Left lobe of liver (tissue), 2 donors: ENCODE measurements around the gene PLEKHN1. TPM values are rescaled to one million over a fixed set of nuclear protein-coding genes. Genes with fewer than 3 reads are reported as not detected.

Experiments
- ATAC-seq: fragments of 200-7000 bp; cut with Tn5 transposase; one replicate; pipeline ENCODE4 v1.9.1; 2020; ENCODE audit warnings: mild to moderate bottlenecking, moderate library complexity
- DNase-seq: peaks from one replicate; pipeline ENCODE4 v3.0.0-alpha.2; 2020; ENCODE audit warnings: low spot score
- total RNA-seq: library from RNA; stranded (reverse); gene quantifications from one replicate; pipeline ENCODE4 v1.2.1, GENCODE V29; 2021
- donor health status: DM: no; HTN: no; CAD: no; lungs with moderate emphysema.
- donor health status: DM: no; HTN: yes; CAD: no.

Gene PLEKHN1
- total RNA-seq, 1 donor from 2014 or later = 0.28 TPM

DNA sequence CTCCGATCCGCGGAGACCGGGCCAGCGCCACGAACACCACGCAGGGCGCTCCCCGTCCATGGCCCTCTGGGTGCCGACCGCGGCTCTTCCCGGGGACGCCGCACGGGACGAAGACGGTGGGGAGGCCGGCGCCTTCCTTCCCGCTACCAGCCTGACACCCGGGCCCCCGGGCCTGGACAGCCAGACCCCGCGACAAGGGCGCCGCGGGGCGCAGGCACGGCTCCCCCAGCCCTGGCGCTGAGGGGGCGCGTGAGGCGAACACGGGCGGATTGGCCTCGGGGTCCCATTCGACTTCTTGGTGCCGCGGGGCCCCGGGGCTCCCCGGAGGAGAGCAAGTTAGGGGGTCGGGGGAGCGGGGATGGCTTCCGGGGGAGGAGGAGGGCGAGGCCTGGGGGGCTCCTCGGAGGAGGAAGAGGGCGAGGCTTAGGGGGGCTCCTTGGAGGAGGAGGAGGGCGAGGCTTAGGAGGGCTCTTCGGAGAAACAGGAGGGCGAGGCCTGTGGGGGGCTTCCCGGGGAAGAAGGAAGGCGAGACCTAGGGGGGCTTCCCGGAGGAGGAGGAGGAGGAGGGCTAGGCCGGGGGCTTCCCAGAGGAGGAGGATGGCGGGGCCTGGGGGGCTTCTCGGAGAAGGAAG lies 6.4 kb upstream of the PLEKHN1 start:
- ATAC-seq (peak; percentile 8), DNase-seq (no peak)

DNA sequence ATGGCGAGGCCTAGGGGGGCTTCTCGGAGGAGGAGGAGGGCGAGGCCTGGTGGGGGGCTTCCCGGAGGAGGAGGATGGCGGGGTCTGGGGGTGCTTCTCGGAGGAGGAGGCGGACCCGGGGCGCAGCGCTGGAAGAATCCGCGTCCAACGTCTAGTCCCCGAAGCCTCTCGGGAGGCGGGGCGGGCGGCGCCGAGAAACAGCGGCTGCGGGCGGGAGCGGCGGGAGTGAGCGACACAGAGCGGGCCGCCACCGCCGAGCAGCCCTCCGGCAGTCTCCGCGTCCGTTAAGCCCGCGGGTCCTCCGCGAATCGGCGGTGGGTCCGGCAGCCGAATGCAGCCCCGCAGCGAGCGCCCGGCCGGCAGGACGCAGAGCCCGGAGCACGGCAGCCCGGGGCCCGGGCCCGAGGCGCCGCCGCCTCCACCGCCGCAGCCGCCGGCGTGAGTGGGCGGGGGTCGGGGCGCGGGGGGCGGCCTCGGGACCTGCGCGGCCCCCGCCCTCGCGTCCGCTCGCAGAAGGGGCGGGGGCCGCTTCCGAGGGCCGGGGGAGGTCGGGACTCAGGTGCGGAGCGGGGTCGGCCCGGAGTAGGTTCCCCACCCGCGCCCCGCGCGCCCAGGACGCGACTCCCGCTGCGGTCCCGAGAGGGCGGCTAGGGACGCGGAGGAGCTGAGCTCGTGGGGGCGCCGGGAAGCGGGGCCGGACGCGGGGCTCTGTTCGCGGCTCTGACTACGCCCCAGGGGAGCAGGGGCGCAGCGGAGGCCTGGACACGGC lies 5.7 kb upstream of the PLEKHN1 start, which contains the start of gene KLHL17:
TSS of gene KLHL17 (plus strand) at position 222 of the 769 bp plus-strand sequence. CDS start at position 332, 110 bp downstream.
- DNase-seq = peak; percentile 74
- peak; percentile 69 for ATAC-seq

DNA sequence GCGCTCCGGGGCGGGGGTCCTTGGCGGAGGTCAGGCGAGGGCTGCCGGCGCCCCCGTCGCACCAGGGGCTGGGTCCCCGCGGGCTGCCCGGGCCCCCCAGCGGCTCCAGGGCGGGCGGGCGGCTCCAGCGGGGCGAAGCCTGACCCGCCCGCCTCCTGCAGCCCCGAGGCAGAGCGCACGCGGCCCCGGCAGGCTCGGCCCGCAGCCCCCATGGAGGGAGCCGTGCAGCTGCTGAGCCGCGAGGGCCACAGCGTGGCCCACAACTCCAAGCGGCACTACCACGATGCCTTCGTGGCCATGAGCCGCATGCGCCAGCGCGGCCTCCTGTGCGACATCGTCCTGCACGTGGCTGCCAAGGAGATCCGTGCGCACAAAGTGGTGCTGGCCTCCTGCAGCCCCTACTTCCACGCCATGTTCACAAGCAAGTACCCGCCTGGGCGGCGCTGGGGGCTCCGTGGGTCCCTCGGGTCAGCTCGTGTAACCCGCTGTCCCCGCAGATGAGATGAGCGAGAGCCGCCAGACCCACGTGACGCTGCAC lies 5.1 kb upstream of the PLEKHN1 start:
- no peak for ATAC-seq
- no peak for DNase-seq

DNA sequence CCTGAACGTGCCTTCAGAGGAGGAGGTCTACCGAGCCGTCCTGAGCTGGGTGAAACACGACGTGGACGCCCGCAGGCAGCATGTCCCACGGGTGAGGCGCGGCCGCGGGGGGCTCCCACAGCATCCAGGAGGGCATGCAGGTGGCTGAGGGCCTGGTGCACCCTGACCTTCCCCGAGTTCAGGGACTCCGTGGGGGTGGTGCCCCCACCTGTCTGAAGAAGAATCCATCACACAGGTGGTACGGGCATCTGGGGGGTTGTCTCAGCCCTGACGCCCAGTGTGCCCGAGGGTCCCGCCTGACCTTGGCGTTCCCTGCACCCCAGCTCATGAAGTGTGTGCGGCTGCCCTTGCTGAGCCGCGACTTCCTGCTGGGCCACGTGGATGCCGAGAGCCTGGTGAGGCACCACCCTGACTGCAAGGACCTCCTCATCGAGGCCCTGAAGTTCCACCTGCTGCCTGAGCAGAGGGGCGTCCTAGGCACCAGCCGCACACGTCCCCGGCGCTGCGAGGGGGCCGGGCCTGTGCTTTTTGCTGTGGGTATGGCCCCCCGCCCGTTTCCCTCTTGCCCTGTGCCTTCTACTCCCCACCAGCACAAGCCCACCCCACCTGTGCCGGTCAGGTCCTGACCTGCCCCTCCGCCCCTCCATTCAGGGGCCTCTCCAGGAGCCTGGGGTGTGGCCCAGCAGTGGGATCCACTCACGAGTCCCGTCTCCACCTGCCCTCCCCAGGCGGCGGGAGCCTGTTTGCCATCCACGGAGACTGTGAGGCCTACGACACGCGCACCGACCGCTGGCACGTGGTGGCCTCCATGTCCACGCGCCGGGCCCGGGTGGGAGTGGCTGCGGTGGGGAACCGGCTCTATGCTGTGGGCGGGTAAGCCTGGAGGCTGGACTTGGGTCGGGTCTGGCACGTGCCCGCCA lies 3.6 kb upstream of the PLEKHN1 start:
- ATAC-seq (no peak), DNase-seq (no peak)

DNA sequence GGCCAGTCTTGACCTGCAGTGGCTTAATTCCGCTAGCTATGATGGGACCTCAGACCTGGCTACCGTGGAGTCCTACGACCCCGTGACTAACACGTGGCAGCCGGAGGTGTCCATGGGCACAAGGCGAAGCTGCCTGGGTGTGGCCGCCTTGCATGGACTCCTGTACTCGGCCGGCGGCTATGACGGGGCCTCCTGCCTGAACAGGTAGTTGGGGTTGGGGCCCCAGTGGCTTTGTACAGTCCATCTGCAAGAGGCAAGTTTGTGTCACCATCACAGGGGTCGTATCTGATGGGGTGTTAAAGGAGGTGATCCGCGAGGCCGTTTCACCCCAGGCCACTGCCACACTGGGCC lies 3.0 kb upstream of the PLEKHN1 start:
- ATAC-seq (no peak), DNase-seq (no peak)

DNA sequence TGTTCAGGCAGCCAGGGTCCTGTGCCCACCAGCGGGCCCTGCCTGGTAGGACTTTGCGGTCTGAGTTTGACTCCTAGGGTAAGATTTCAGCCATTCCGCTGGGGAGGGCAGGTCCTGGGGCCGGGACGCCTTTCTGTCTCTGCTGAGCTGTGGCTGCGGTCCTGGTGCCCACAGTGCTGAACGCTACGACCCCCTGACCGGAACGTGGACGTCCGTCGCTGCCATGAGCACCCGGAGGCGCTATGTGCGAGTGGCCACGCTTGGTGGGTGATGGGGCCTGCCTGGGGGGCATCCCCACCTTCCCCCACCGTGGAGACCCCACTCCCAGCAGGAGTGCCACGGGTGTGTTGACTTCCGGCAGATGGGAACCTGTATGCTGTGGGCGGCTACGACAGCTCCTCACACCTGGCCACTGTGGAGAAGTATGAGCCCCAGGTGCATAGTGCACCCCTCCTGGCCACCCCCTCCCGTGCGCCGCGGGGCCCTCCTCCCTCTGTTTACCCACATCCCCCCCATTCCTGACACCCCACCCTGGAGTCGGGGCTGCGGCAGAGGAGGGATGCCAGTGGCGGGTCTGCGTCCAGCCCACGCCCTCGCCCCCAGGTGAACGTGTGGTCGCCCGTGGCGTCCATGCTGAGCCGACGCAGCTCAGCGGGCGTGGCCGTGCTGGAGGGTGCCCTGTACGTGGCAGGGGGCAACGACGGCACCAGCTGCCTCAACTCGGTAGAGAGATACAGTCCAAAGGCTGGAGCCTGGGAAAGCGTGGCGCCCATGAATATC lies 2.3 kb upstream of the PLEKHN1 start:
- DNase-seq (no peak), ATAC-seq (no peak)

DNA sequence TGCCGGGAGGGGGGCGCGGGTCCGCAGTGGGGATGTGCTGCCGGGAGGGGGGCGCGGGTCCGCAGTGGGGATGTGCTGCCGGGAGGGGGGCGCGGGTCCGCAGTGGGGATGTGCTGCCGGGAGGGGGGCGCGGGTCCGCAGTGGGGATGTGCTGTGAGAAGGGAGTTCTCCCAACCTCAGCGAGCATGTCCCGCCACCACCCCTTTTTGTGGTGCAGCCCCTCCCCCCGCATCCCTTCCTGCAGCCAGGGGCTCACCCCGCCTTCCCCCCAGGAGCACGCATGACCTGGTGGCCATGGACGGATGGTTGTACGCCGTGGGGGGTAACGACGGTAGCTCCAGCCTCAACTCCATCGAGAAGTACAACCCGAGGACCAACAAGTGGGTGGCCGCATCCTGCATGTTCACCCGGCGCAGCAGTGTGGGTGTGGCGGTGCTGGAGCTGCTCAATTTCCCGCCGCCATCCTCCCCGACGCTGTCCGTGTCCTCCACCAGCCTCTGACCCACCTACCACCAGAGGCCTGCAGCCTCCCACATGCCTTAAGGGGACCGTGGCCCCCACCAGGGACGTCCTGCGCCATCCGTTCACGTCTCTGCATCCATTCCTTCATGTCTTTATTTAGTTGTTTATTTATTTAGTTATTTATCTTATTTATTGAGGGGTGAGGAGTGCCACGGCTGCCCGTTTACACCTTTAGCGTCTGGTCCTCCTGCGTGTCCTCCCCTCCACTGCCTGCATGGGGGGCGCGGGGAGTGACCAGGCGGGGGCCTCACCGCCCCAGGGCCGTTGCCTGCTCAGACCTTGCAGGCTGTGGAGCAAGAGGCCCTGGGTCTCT lies 1.4 kb upstream of the PLEKHN1 start:
- no peak for DNase-seq
- ATAC-seq = no peak

DNA sequence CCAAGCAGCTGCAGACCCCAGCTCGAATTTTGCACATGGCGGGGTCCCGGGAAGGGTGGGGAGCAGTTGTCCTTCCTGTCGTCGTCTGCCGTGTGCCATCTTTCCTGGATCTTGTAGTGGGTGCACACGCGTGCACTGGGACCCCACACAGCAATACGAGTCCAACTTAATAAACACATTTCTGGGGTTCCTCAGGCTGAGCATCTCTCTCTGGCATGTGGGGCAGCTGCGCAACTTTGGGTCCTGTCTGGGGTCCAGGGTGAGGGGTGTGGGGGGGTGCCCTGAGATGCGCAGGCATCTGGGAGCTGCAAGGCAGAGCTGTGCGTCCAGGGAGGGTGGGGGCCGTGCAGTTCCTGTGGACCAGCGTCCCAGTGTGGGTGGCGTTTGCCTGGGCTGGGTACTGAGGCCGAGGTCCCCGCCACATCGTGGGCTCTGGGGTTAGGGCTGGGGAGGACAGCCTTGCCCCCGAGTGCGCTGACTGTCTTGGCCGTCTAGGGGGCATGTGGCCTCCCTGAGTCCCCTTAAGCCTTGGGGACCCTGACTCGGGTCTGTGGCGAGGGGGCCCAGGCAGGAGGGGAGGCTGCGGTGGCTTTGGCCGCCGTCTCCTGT lies 652 bp upstream of the PLEKHN1 start:
- no peak for ATAC-seq
- no peak for DNase-seq

DNA sequence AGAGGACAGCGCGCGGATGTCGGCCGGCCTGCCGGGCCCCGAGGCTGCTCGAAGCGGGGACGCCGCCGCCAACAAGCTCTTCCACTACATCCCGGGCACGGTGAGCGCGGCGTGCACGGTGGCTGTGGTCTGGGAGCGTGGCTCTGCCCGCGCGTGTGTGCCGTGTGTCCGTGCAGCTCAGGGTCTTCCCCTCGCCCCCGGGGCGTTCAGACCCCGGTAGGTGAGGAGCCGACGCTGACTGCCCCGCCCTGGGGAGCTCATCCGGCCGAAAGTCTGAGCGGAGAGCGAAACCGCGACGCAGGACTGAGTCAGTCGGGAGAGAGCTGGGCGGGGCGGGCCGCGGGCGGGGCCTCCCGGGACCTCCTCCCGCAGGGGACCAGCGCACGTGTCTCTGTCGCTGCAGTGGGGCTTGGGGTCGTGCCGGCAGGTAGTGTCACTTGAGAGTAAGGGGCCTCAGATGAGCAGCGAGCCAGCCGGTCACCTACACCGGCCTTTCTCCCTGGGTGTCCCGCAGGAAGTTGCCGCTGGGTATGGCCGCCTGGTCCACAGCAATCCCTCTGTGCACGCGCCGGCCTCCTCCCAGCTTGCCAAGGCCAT lies 520 bp downstream of the PLEKHN1 start:
- DNase-seq (peak; percentile 68), ATAC-seq (peak; percentile 85)

DNA sequence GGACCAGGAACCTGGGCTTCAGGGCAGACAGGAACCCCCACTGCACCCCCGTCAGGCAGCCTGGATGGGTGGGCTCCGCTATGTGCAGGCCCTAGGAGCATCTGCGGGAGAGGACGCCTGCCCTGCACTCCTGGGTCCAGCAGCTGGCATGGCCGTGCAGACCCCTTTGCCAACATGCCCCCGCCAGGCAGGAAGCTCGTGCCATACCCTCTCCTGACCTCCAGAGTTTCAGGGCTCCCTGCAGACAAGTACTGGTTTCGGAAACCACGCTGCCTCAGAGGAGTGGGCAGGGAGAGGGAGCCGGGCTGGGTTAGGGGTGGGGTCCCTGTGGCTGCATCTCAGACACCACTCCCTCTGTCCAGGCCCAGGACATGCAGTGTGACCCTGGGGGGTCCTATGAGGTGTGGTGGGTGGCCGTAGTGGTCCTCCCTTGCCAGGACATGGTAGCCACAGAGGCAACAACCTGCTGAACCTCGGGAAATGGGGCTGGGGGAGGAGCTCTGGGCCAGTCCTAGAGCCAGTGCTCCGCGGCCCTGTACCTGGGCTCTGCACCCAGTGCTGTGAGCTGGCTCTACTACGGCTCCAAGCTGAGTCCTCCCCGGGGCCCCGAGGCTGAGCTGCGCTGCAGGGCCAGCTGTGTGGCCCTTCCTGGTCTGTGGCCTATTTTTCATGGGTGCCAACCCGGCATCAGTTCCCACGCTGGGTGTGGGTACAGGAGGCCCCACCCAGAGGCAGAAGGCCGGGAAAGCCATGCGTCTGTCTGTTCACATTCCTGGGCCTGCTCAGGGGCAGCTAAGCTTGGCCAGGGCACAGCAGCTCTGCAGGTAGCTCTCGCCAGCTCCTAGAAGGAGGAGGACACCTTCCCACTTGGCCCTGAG lies 1.4 kb downstream of the PLEKHN1 start:
- no peak for DNase-seq
- no peak for ATAC-seq

DNA sequence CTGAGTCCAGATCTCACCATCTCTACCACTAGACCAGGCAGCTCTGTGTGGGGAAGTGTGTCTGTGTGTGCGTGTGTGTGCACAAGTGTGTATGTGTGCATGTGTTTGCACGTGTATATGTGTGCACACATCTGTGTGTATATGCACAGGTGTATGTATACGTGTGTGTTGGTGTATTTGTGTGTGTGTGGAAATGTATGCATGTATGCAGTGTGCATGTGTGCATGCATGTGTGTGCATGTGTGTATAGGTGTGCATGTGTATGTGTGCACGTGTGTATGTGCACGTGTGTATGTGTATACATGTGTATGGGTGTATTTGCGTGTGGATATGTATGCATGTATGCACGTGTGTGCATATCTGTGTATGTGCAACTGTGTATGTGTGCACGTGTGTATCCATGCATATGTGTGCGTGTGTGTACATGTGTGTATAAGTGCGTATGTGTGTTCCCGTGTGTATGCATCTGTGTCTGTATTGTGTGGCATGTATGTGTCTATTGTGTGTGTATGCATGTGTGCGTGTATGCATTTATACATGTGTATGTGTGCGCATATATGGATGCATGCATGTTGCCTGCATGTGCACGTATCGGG lies 3.1 kb downstream of the PLEKHN1 start:
- no peak for DNase-seq
- no peak for ATAC-seq

DNA sequence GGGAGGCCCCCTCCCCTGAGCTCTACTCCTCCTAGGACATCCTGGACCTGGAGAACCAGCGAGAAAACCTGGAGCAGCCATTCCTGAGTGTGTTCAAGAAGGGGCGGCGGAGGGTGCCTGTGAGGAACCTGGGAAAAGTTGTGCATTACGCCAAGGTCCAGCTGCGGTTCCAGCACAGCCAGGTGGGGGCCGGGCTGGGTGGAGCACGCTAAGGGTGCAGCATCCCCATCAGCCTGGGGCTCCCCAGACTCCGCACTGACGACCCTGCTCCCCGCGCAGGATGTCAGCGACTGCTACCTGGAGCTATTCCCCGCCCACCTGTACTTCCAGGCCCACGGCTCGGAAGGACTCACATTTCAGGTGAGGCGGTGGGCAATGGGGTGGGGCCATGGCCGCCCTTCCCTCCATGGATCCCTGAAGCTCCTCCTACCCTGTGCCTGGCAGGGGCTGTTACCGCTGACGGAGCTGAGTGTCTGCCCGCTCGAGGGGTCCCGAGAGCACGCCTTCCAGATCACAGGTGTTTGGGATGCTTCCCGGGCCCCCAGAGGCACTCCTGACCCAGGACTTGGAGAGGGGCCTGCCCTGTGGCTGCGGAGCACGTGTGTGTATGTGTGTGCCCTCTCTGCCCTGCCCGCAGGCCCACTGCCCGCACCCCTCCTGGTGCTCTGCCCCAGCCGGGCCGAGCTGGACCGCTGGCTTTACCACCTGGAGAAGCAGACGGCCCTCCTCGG lies 4.1 kb downstream of the PLEKHN1 start:
- DNase-seq (no peak), ATAC-seq (no peak)

DNA sequence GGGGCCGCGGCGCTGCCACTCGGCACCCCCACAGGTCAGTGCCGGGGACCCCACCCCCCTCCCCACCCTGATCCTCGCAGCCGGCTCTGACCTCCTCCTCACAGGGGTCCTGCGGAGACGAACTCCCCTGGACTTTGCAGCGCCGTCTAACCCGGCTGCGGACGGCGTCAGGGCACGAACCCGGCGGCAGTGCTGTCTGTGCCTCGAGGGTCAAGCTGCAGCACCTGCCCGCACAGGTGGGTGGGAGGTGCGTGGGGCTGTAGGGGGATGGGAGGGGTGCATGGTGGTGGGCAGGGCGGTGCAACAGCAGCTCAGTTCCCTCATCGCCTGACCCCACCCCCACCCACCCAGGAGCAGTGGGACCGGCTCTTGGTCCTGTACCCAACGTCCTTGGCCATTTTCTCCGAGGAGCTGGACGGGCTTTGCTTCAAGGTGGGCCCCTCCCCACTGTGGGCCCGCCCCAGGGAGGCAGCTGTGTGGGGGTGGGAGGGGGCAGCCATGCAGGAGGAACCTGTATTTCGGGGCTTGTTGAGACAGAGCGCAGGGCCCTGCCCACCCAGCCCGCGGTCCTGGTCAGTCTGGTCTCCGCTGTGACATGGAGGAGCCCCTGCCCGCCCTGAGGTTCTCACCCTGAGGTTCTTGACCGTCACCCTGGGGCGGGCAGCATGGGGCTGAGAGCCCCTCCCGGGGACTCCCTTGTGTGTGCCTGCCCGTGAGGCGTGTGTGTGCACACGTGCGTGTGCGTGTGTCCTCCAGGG lies 4.9 kb downstream of the PLEKHN1 start:
- no peak for ATAC-seq
- no peak for DNase-seq

DNA sequence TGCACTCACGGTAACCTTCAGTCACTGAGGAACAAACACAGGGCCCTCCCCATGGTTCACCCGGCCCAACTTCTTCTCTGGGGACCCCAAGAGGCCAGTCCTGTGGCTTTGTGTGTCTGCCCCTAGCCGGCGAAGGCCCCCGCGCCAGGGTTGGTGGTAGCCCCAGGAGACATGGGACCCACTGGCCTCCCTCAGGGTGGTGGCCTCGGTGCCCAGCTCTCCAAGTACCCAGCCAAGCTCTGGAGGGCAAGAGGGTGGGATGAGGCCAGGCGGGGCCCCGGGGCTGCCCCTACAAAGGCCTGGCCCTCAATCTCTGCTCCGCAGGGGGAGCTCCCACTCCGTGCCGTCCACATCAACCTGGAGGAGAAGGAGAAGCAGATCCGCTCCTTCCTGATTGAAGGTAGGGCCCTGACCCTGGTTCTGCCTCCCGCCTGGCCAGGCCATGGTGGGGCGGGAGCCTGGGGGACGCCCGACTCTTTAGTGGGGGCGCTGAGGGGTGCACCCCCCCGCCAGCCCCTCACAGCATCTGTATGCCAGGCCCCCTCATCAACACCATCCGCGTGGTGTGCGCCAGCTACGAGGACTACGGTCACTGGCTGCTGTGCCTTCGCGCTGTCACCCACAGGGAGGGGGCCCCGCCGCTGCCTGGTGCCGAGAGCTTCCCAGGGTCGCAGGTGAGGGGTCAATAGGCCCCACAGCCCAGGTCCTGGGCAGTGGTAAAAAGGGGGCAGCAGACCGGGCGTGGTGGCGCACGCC lies 5.6 kb downstream of the PLEKHN1 start:
- ATAC-seq (no peak), DNase-seq (no peak)
